CD1c-positive myeloid dendritic cell (primary cell): ENCODE data around the gene RNF169.
A peak's percentile ranks its signal among the peaks of the same experiment; 100 is the strongest.
"Not testable (repeated sequence)": the region's sequence is repeated elsewhere in the genome, so short reads cannot be mapped to it uniquely, and the experiment has no call there.

Experiments
- DNase-seq: peaks from one replicate; pipeline ENCODE4 v3.0.0-alpha.2; 2016; ENCODE audit errors: extremely low spot score

The RNF169 gene

GRCh38 chr11:74822170-74822569 lies 73.5 kb downstream of the RNF169 start:
- no peak for DNase-seq

GRCh38 chr11:74824285-74824982 lies 75.8 kb downstream of the RNF169 start:
- DNase-seq = no peak

GRCh38 chr11:74825596-74825995 lies 76.9 kb downstream of the RNF169 start:
- not testable (repeated sequence) for DNase-seq

GRCh38 chr11:74826901-74827300 lies 78.3 kb downstream of the RNF169 start:
- no peak for DNase-seq

- DNase-seq = no peak
These were observed 88.5 kb downstream of the RNF169 start for GRCh38 chr11:74837191-74837590.

- DNase-seq = no peak
These were observed 89.5 kb downstream of the RNF169 start for GRCh38 chr11:74838188-74838587.

GRCh38 chr11:74839446-74839845 lies 90.8 kb downstream of the RNF169 start:
- no peak for DNase-seq

- DNase-seq = no peak
These were observed 91.3 kb downstream of the RNF169 start for GRCh38 chr11:74839971-74840370.

GRCh38 chr11:74840486-74840885 lies 91.8 kb downstream of the RNF169 start:
- no peak for DNase-seq

GRCh38 chr11:74842967-74843366 lies 94.3 kb downstream of the RNF169 start:
- no peak for DNase-seq

- no peak for DNase-seq
These were observed 95.4 kb downstream of the RNF169 start for GRCh38 chr11:74844072-74844471.

GRCh38 chr11:74844865-74845264 lies 96.2 kb downstream of the RNF169 start:
- DNase-seq = no peak

- no peak for DNase-seq
These were observed 97.4 kb downstream of the RNF169 start for GRCh38 chr11:74845978-74846517.

GRCh38 chr11:74846770-74847169 lies 98.1 kb downstream of the RNF169 start:
- DNase-seq = no peak

- DNase-seq = no peak
These were observed 98.7 kb downstream of the RNF169 start for GRCh38 chr11:74847395-74847794.

GRCh38 chr11:74847895-74848294 lies 99.2 kb downstream of the RNF169 start:
- no peak for DNase-seq

- DNase-seq = no peak
These were observed 101.1 kb downstream of the RNF169 start for GRCh38 chr11:74849525-74850391.

- DNase-seq = no peak
These were observed 104.6 kb downstream of the RNF169 start for GRCh38 chr11:74853223-74853622.

- DNase-seq = no peak
These were observed 112.1 kb downstream of the RNF169 start for GRCh38 chr11:74860743-74861142.

GRCh38 chr11:74863410-74863809 lies 114.8 kb downstream of the RNF169 start:
- no peak for DNase-seq

- no peak for DNase-seq
These were observed 117.9 kb downstream of the RNF169 start for GRCh38 chr11:74866557-74866956.

- DNase-seq = peak; percentile 6
These were observed 121.8 kb downstream of the RNF169 start for GRCh38 chr11:74870485-74870884.

- no peak for DNase-seq
These were observed 122.4 kb downstream of the RNF169 start for GRCh38 chr11:74871037-74871436.
